ENCODE results near the gene PRKN. TPM values are rescaled to one million over a fixed set of nuclear protein-coding genes. Genes with fewer than 3 reads are reported as not detected.

PRKN gene
- total RNA-seq, 1 experiment from 2014 or later = 2.0 TPM

DNA sequence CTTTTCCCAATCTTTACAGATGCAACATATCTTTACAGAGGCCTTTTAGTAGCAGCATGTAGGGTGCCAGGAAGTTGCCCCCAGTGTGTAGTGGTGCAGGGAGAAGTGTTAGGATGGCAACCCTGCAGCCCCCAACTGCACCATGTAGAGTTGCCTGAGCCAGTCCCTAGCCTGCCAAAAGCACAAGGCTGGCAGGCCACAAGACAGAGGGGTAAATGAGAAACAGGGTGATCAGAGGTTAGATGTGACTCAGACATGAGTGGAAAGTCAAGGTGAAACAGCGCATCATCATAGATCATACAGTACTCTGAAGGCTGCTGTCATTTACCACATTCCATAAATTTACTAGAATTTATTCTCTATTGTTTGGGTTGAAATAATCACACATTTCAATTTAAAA, 467.5 kb downstream of the PRKN start:
- H3K18ac ChIP-seq (ENCODE audit: insufficient read length, low read depth, low read length) = no peak overlapping the region
- H4K5ac ChIP-seq (ENCODE audit: insufficient read length, low read depth, low read length) = no peak overlapping the region
- no peaks in the 10 kb centered on the region for H3K27me3 Mint-ChIP-seq (ENCODE audit: low read depth)
- H2BK5ac ChIP-seq (ENCODE audit: insufficient read length, low read length) = no peak overlapping the region
- no peaks in the 10 kb centered on the region for H3K9me3 ChIP-seq (ENCODE audit: control insufficient read depth, low read depth, low read length)
- no peaks in the 10 kb centered on the region for H3K27me3 ChIP-seq (ENCODE audit: insufficient read depth, low read length)
- H3K14ac ChIP-seq (ENCODE audit: insufficient read depth, low read length) = no peak overlapping the region
- H4K20me1 ChIP-seq (ENCODE audit: control insufficient read depth, insufficient read depth, insufficient read length) = no peaks in the 10 kb centered on the region
- no peak overlapping the region for H3T11ph ChIP-seq (ENCODE audit: low read length)
- H2BK120ac ChIP-seq (ENCODE audit: low read depth, low read length, poor library complexity, severe bottlenecking) = no peak overlapping the region
- no peak overlapping the region for H3K27ac Mint-ChIP-seq
- H3K4me1 ChIP-seq (ENCODE audit: insufficient read depth, low read length) = no peaks in the 10 kb centered on the region
- H3K36me3 Mint-ChIP-seq (ENCODE audit: insufficient read depth in 1 of 3, low read depth in 3 of 3) = no peaks in the 10 kb centered on the region
- no peak overlapping the region for H3K56ac ChIP-seq (ENCODE audit: insufficient read length, low read depth, low read length)
- H2AFZ ChIP-seq (ENCODE audit: low read length) = no peak overlapping the region
- H2BK15ac ChIP-seq (ENCODE audit: low read depth, low read length) = no peak overlapping the region
- no peaks in the 10 kb centered on the region for H3K79me2 ChIP-seq (ENCODE audit: insufficient read depth, low read length)
- H2AK5ac ChIP-seq (ENCODE audit: insufficient read length, low read length) = no peak overlapping the region
- H3K4me3 Mint-ChIP-seq = no peak overlapping the region
- no peak overlapping the region for H2BK20ac ChIP-seq (ENCODE audit: low read depth, low read length, poor library complexity, severe bottlenecking)
- H3K9me3 Mint-ChIP-seq = no peaks in the 10 kb centered on the region
- no peak overlapping the region for H4K91ac ChIP-seq (ENCODE audit: insufficient read length, low read depth, low read length)
- no peak overlapping the region for H3K23ac ChIP-seq (ENCODE audit: insufficient read length, low read depth, low read length)
- H3K79me1 ChIP-seq (ENCODE audit: insufficient read depth, low read depth, low read length, poor library complexity, severe bottlenecking) = no peaks in the 10 kb centered on the region
- H3K23me2 ChIP-seq (ENCODE audit: insufficient read length, low read depth, low read length, poor library complexity, severe bottlenecking) = no peaks in the 10 kb centered on the region
- no peak overlapping the region for H3K4ac ChIP-seq (ENCODE audit: low read depth, low read length)
- no peak overlapping the region for H3K4me2 ChIP-seq (ENCODE audit: insufficient read depth, insufficient read length, low read length)
- no CpG with 5 or more reads among the region's 1 CpG for WGBS (ENCODE audit: extremely low coverage, insufficient read length, low lambda C conversion rate)
- no peak for DNase-seq
- no peak overlapping the region for H3K9ac ChIP-seq (ENCODE audit: extremely low read depth, insufficient read length, low read length)
- no peak overlapping the region for H3K27ac ChIP-seq (ENCODE audit: insufficient read length, low read depth, low read length)
- TF ChIP-seq, protein P1, sequence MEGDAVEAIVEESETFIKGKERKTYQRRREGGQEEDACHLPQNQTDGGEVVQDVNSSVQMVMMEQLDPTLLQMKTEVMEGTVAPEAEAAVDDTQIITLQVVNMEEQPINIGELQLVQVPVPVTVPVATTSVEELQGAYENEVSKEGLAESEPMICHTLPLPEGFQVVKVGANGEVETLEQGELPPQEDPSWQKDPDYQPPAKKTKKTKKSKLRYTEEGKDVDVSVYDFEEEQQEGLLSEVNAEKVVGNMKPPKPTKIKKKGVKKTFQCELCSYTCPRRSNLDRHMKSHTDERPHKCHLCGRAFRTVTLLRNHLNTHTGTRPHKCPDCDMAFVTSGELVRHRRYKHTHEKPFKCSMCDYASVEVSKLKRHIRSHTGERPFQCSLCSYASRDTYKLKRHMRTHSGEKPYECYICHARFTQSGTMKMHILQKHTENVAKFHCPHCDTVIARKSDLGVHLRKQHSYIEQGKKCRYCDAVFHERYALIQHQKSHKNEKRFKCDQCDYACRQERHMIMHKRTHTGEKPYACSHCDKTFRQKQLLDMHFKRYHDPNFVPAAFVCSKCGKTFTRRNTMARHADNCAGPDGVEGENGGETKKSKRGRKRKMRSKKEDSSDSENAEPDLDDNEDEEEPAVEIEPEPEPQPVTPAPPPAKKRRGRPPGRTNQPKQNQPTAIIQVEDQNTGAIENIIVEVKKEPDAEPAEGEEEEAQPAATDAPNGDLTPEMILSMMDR (conservative IDR thresholded peaks at IDR 0.05) = no peak
- peaks cover 9% of the 10 kb centered on the region in 2 experiments for H3K4me1 Mint-ChIP-seq
- no peak overlapping the region for H2BK12ac ChIP-seq (ENCODE audit: insufficient read length, low read depth, low read length)
- H4K8ac ChIP-seq (replicated peaks; ENCODE audit: insufficient read length, low read depth, low read length) = no peak overlapping the region
